Melanocyte of skin (primary cell): ENCODE results near the gene DNAJC9. TPM values are rescaled to one million over a fixed set of nuclear protein-coding genes. Genes with fewer than 3 reads are reported as not detected.

Experiments
- small RNA-seq, 2 donors: library from RNA; depleted of rRNA; stranded (forward); fragments of <200 nt; gene quantifications; one replicate each; pipeline ENCODE3, GENCODE V24; 2012
- total RNA-seq, 2 donors: library from RNA; depleted of rRNA; stranded (reverse); fragments of >200 nt; gene quantifications; 2 replicates each; pipeline ENCODE4 v1.2.3, GENCODE V29; 2012

Gene DNAJC9, protein sequence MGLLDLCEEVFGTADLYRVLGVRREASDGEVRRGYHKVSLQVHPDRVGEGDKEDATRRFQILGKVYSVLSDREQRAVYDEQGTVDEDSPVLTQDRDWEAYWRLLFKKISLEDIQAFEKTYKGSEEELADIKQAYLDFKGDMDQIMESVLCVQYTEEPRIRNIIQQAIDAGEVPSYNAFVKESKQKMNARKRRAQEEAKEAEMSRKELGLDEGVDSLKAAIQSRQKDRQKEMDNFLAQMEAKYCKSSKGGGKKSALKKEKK
- 10 to 100 TPM; 22.4 to 44.6 TPM for total RNA-seq

DNA sequence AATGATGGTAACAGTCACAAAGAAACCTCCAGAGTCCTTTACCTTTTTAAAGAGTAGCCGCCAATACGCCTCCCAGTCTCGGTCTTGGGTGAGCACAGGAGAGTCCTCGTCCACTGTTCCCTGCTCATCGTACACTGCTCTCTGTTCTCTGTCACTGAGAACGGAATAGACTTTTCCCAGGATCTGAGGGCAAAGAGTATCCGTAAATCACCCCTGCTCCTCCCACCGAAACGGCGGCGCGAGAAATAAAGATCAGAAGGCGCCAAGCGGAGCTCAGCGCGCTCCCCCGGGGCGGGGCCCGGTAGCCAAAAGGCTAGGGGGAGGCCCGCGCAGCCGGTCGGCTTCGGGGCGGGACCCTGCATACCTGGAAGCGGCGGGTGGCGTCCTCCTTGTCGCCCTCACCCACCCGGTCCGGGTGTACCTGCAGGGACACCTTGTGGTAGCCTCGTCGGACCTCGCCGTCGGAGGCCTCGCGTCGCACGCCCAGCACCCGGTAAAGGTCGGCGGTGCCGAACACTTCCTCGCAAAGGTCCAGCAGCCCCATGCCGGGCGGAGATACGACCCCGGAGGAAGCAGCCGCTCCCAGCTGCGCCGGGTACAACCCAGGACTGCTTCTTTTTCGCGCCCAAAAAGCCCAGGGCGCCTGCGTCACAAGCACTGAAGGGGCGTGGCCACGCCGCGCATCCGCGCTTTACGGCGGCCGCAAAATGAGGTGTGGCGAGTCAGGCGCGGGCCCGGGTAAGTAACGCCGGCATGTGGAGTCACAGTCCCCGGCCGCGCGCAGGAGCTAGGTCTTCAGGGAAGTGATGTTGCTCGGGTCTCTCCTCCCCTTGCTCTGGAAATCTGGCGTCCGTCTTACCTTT is at the start of gene DNAJC9:
DNAJC9 (minus strand) TSS at position 610 of the 863 bp plus-strand sequence; CDS start at position 544, 66 bp downstream.

DNA sequence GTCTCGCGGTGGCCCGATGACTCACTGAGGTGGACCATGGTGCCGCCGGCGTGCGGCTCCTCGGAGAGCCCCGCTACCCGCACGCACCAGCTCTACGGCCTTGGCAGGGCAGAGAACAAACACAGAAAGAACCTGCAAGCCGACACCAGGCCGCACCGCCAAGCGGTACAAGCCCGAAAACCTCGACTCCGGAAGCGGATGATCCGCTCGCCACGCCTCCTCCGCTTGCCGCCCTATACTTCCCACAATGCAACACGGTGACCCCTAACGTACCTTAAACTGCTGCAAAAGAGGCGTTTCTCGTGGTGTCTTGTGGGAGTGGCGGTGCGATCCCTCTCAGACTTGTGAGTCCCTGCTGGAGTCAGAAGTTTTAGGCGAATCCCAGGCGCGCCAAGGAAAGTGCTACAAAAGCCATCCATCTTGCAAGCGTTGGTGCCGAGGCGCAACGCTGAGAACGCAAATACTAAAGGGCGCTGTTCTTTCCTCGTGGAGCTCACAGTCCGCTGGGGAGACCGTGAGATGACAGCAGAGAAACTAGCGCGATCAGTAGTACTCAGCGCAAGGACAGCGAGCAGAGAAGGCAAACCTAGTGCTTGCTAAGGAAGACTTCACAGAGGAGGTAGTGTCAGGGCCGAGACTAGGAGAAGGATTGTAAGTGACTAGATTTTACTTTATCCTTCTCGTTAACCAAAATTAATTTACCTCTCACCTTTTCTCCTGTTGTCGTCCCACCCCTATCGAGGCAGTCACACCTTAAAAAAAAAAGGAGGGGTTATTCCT is 5.6 kb upstream of the DNAJC9 start, which contains the start of gene MRPS16:
MRPS16 (minus strand) TSS at position 200 of the 780 bp plus-strand sequence; CDS start at position 38, 162 bp downstream.

Small RNA genes lying within 50 kb of the gene (small RNA-seq; reads per million reads assigned to genes)
- gene RF00019: 0 reads per million in 2 donors
- 0 reads per million in 2 donors for gene RNU6-833P

Other genes with a start within 250 kb of the DNAJC9 start
- gene P4HA1, start 150.4 kb downstream of the DNAJC9 start, total RNA-seq: 10 to 100 TPM; 60.6 to 86.9 TPM
- 1 to 10 TPM; 2.0 to 3.1 TPM for gene NUDT13, start 136.8 kb downstream of the DNAJC9 start, total RNA-seq
- 10 to 100 TPM; 39.9 to 43.0 TPM for gene ECD, start 79.2 kb downstream of the DNAJC9 start, total RNA-seq
- 10 to 100 TPM in 1 of 2 donors, 1 to 10 TPM in 1; 10.0 to 11.0 TPM for gene FAM149B1, start 79.1 kb downstream of the DNAJC9 start, total RNA-seq
- 10 to 100 TPM; 70.5 to 92.2 TPM for gene MRPS16, start 5.4 kb upstream of the DNAJC9 start, total RNA-seq
- gene CFAP70, start 111.6 kb upstream of the DNAJC9 start, total RNA-seq: 1 to 10 TPM in 1 of 2 donors, under 1 TPM in 1; 0.33 to 2.4 TPM
- gene ANXA7, start 166.8 kb upstream of the DNAJC9 start, total RNA-seq: 10 to 100 TPM; 70.9 to 84.9 TPM
- under 1 TPM; 0.67 to 0.69 TPM for gene MSS51, start 186.3 kb upstream of the DNAJC9 start, total RNA-seq
- gene PPP3CB, start 248.8 kb upstream of the DNAJC9 start, total RNA-seq: 10 to 100 TPM; 12.0 to 15.0 TPM